Adrenal gland (tissue), 5 donors: ENCODE measurements around the gene POLQ.

Source experiments
- CTCF ChIP-seq, 6 experiments: fragments of 450-650 bp in 4 of 6; fragments of 200-600 bp in 2 of 6; sonication (generic) in 1 of 6; IDR thresholded peaks; 1 replicate in 5 of 6; 2 replicates in 1 of 6; pipeline versions ENCODE4 v1.5.1 to v1.8.0; 2016 to 2021; ENCODE audit warnings: antibody characterized with exemption in 6 of 6, mild to moderate bottlenecking in 2 of 6, moderate library complexity in 1 of 6
- POLR2A ChIP-seq, 2 donors: fragments of 450-650 bp; IDR thresholded peaks; one replicate each; pipeline ENCODE4 v1.6.1; 2017; ENCODE audit warnings: antibody characterized with exemption in 2 of 2, mild to moderate bottlenecking in 2 of 2, moderate library complexity in 1 of 2
- donor health status: DM: no; HTN: no; CAD: no.

- TF ChIP-seq CTCF (IDR thresholded peaks at IDR 0.05), result no peak
- TF ChIP-seq POLR2A (IDR thresholded peaks at IDR 0.05), result no peak
Measured at GRCh38 chr3:121557426-121557934, 11.7 kb upstream of the POLQ start.
